Large intestine (tissue), 3 donors: Measurements from ENCODE around the gene CCDC27. TPM values are rescaled to one million over a fixed set of nuclear protein-coding genes. Genes with fewer than 3 reads are reported as not detected.
"Not testable (repeated sequence)": the region's sequence is repeated elsewhere in the genome, so short reads cannot be mapped to it uniquely, and the experiment has no call there.

ENCODE experiments used
- DNase-seq, 2 donors: peaks; one replicate each; pipeline versions ENCODE4 v3.0.0 to v3.0.0-alpha.2; 2013
- H3K27ac ChIP-seq: one replicate; pipeline ENCODE4 v1.5.1; 2013; ENCODE audit warnings: low read length
- H3K27me3 ChIP-seq: 2 replicates; pipeline ENCODE4 v1.6.1; 2013; ENCODE audit warnings: low read length; ENCODE audit not compliant: control insufficient read depth, insufficient read depth
- H3K36me3 ChIP-seq: 2 replicates; pipeline ENCODE4 v1.6.1; 2013; ENCODE audit warnings: low read length; ENCODE audit not compliant: control insufficient read depth, insufficient read depth
- H3K4me1 ChIP-seq: one replicate; pipeline ENCODE4 v1.6.1; 2013; ENCODE audit warnings: low read length; ENCODE audit not compliant: control insufficient read depth, insufficient read depth
- H3K4me3 ChIP-seq: one replicate; pipeline ENCODE4 v1.5.1; 2013; ENCODE audit warnings: low read length
- H3K9me3 ChIP-seq: one replicate; pipeline ENCODE4 v1.6.1; 2013; ENCODE audit warnings: mild to moderate bottlenecking, low read depth, low read length, moderate library complexity; ENCODE audit not compliant: control insufficient read depth
- WGBS: methylation state at CpG from one replicate; pipeline ENCODE4 v1.1.5; 2013; ENCODE audit warnings: low lambda C conversion rate; ENCODE audit not compliant: insufficient coverage; 5-methylcytosine and 5-hydroxymethylcytosine counted together
- polyA plus RNA-seq: library from polyadenylated mRNA; unstranded; fragments of 120-200 nt; gene quantifications from one replicate; pipeline ENCODE4 v1.2.1, GENCODE V29; 2013

The CCDC27 gene
- polyA plus RNA-seq, 1 donor: 0.03 TPM

GRCh38 chr1:3717715-3718601 lies 34.3 kb upstream of the CCDC27 start:
- Histone ChIP-seq H3K9me3 (no peaks in the 10 kb centered on the region), H3K4me3 (no peak overlapping the region), H3K27me3 (peaks cover 38% of the 10 kb centered on the region), H3K27ac (no peak overlapping the region), H3K4me1 (no peaks in the 10 kb centered on the region), H3K36me3 (no peaks in the 10 kb centered on the region)
- no CpG with 5 or more reads among the region's 40 CpGs for WGBS
- peak in 1 of 2 donors; percentile 37 for DNase-seq

- no peak for DNase-seq
- no peaks in the 10 kb centered on the region for H3K36me3 ChIP-seq
- H3K4me3 ChIP-seq: no peak overlapping the region
- 100% methylated on average over 1 of the region's 14 CpGs for WGBS
- H3K27me3 ChIP-seq: peaks cover 35% of the 10 kb centered on the region
- no peak overlapping the region for H3K27ac ChIP-seq
- H3K4me1 ChIP-seq: no peaks in the 10 kb centered on the region
- H3K9me3 ChIP-seq: no peaks in the 10 kb centered on the region
Measured at GRCh38 chr1:3718764-3719163, 33.5 kb upstream of the CCDC27 start.

- Histone ChIP-seq H3K27me3 (peaks cover 27% of the 10 kb centered on the region), H3K4me3 (no peak overlapping the region), H3K27ac (no peak overlapping the region), H3K4me1 (no peaks in the 10 kb centered on the region), H3K36me3 (no peaks in the 10 kb centered on the region), H3K9me3 (no peaks in the 10 kb centered on the region)
- DNase-seq: no peak
- WGBS: no CpG with 5 or more reads among the region's 20 CpGs
Measured at GRCh38 chr1:3721955-3722465, 30.2 kb upstream of the CCDC27 start.

GRCh38 chr1:3722846-3723245 lies 29.4 kb upstream of the CCDC27 start:
- Histone ChIP-seq H3K27ac (no peak overlapping the region), H3K4me1 (no peaks in the 10 kb centered on the region), H3K9me3 (no peaks in the 10 kb centered on the region), H3K36me3 (no peaks in the 10 kb centered on the region), H3K27me3 (peaks cover 18% of the 10 kb centered on the region), H3K4me3 (no peak overlapping the region)
- no peak for DNase-seq
- no CpG with 5 or more reads among the region's 3 CpGs for WGBS

- H3K4me3 ChIP-seq, H3K27me3 ChIP-seq, H3K27ac ChIP-seq, H3K4me1 ChIP-seq, H3K9me3 ChIP-seq, H3K36me3 ChIP-seq: not testable (repeated sequence)
- peak; percentile 39 to 45 for DNase-seq
- 80% methylated on average over 1 of the region's 18 CpGs for WGBS
Measured at GRCh38 chr1:3724416-3725030, 27.7 kb upstream of the CCDC27 start.

GRCh38 chr1:3725366-3725765 lies 26.9 kb upstream of the CCDC27 start:
- no peaks in the 10 kb centered on the region for H3K9me3 ChIP-seq
- H3K4me3 ChIP-seq: no peak overlapping the region
- no peak overlapping the region for H3K27ac ChIP-seq
- no peaks in the 10 kb centered on the region for H3K27me3 ChIP-seq
- no peaks in the 10 kb centered on the region for H3K36me3 ChIP-seq
- H3K4me1 ChIP-seq: no peaks in the 10 kb centered on the region
- WGBS: no CpG with 5 or more reads among the region's 2 CpGs
- no peak for DNase-seq

- WGBS: no CpG with 5 or more reads among the region's 37 CpGs
- DNase-seq: no peak
- Histone ChIP-seq H3K4me1 (peaks cover 3% of the 10 kb centered on the region), H3K27me3 (peaks cover 4% of the 10 kb centered on the region), H3K36me3 (no peaks in the 10 kb centered on the region), H3K4me3 (no peak overlapping the region), H3K27ac (no peak overlapping the region), H3K9me3 (no peaks in the 10 kb centered on the region)
Measured at GRCh38 chr1:3727042-3727824, 25.0 kb upstream of the CCDC27 start.

- no peak overlapping the region for H3K4me3 ChIP-seq
- no peaks in the 10 kb centered on the region for H3K36me3 ChIP-seq
- WGBS: no CpG with 5 or more reads among the region's 31 CpGs
- H3K4me1 ChIP-seq: peaks cover 10% of the 10 kb centered on the region
- DNase-seq: no peak
- H3K27me3 ChIP-seq: peaks cover 8% of the 10 kb centered on the region
- H3K9me3 ChIP-seq: no peaks in the 10 kb centered on the region
- no peak overlapping the region for H3K27ac ChIP-seq
Measured at GRCh38 chr1:3727825-3728776, 24.1 kb upstream of the CCDC27 start.

GRCh38 chr1:3729594-3730542 lies 22.4 kb upstream of the CCDC27 start:
- WGBS: no CpG with 5 or more reads among the region's 32 CpGs
- Histone ChIP-seq H3K27me3 (peaks cover 8% of the 10 kb centered on the region), H3K9me3 (no peaks in the 10 kb centered on the region), H3K36me3 (no peaks in the 10 kb centered on the region), H3K4me3 (no peak overlapping the region), H3K27ac (no peak overlapping the region), H3K4me1 (peaks cover 25% of the 10 kb centered on the region)
- no peak for DNase-seq
